Activated T-cell treated with anti-CD3 and anti-CD28 coated beads, Interleukin-2, amount 50 U/mL, for 72 hours (primary cell): ENCODE data around the gene CLEC4M. TPM values are rescaled to one million over a fixed set of nuclear protein-coding genes. Genes with fewer than 3 reads are reported as not detected.
A peak's percentile ranks its signal among the peaks of the same experiment; 100 is the strongest.

Experiments used
- ATAC-seq, 2 donors: fragments of 150-1000 bp; cut with Tn5 transposase; replicated peaks in 1 of 2; 2 replicates each; pipeline ENCODE4 v1.10.0; 2021; ENCODE audit warnings: moderate library complexity in 2 of 2, mild to moderate bottlenecking in 1 of 2
- DNase-seq, 2 donors: peaks; one replicate each; pipeline ENCODE4 v3.0.0; 2021 to 2022; ENCODE audit warnings: mixed read lengths in 1 of 2
- H3K27ac Mint-ChIP-seq: one replicate; pipeline ENCODE4 v1.8.0; 2022; ENCODE audit warnings: mild to moderate bottlenecking, moderate library complexity, mixed read lengths
- H3K27me3 Mint-ChIP-seq: one replicate; pipeline ENCODE4 v1.8.0; 2022; ENCODE audit warnings: low read depth, mixed read lengths
- H3K36me3 Mint-ChIP-seq, 2 donors: one replicate each; pipeline ENCODE4 v1.8.0; 2022; ENCODE audit warnings: mixed read lengths in 2 of 2, mild to moderate bottlenecking in 1 of 2; ENCODE audit not compliant: insufficient read depth in 2 of 2
- H3K4me1 Mint-ChIP-seq: one replicate; pipeline ENCODE4 v1.8.0; 2022; ENCODE audit warnings: low read depth, mixed read lengths
- H3K4me3 Mint-ChIP-seq, 2 donors: one replicate each; pipeline ENCODE4 v1.8.0; 2022; ENCODE audit warnings: mild to moderate bottlenecking in 2 of 2, mixed read lengths in 2 of 2, moderate library complexity in 2 of 2
- H3K9me3 Mint-ChIP-seq, 2 donors: one replicate each; pipeline ENCODE4 v1.8.0; 2022; ENCODE audit warnings: mixed read lengths in 2 of 2
- total RNA-seq, 2 donors: library from RNA; stranded (reverse); gene quantifications; one replicate each; pipeline ENCODE4 v1.2.3, GENCODE V29; 2022

The CLEC4M gene
- total RNA-seq, 2 donors from 2014 or later: not detected

GRCh38 chr19:7733376-7733775 is 29.7 kb upstream of the CLEC4M start:
- Mint-ChIP-seq H3K36me3 (no peaks in the 10 kb centered on the region), H3K4me3 (no peak overlapping the region), H3K4me1 (peaks cover 22% of the 10 kb centered on the region), H3K27me3 (peaks cover 54% of the 10 kb centered on the region), H3K9me3 (no peaks in the 10 kb centered on the region), H3K27ac (no peak overlapping the region)
- no peak for DNase-seq
- ATAC-seq: no peak

- Mint-ChIP-seq H3K4me1 (peaks cover 18% of the 10 kb centered on the region), H3K4me3 (no peak overlapping the region), H3K27ac (no peak overlapping the region), H3K27me3 (peaks cover 48% of the 10 kb centered on the region), H3K36me3 (no peaks in the 10 kb centered on the region), H3K9me3 (no peaks in the 10 kb centered on the region)
- DNase-seq (no peak), ATAC-seq (no peak)
Observed at GRCh38 chr19:7734220-7735203, 28.5 kb upstream of the CLEC4M start.

- peaks cover 12% of the 10 kb centered on the region for H3K4me1 Mint-ChIP-seq
- no peaks in the 10 kb centered on the region for H3K9me3 Mint-ChIP-seq
- ATAC-seq (no peak), DNase-seq (no peak)
- H3K4me3 Mint-ChIP-seq: no peak overlapping the region
- H3K36me3 Mint-ChIP-seq: no peaks in the 10 kb centered on the region
- peaks cover 57% of the 10 kb centered on the region for H3K27me3 Mint-ChIP-seq
- H3K27ac Mint-ChIP-seq: no peak overlapping the region
Observed at GRCh38 chr19:7736148-7736547, 26.9 kb upstream of the CLEC4M start.

GRCh38 chr19:7737215-7737614 is 25.8 kb upstream of the CLEC4M start:
- H3K4me3 Mint-ChIP-seq: no peak overlapping the region
- H3K4me1 Mint-ChIP-seq: peaks cover 12% of the 10 kb centered on the region
- H3K9me3 Mint-ChIP-seq: no peaks in the 10 kb centered on the region
- ATAC-seq (no peak), DNase-seq (no peak)
- peaks cover 60% of the 10 kb centered on the region for H3K27me3 Mint-ChIP-seq
- no peak overlapping the region for H3K27ac Mint-ChIP-seq
- no peaks in the 10 kb centered on the region for H3K36me3 Mint-ChIP-seq

GRCh38 chr19:7738023-7738422 is 25.0 kb upstream of the CLEC4M start:
- peaks cover 12% of the 10 kb centered on the region for H3K4me1 Mint-ChIP-seq
- no peak overlapping the region for H3K27ac Mint-ChIP-seq
- no peaks in the 10 kb centered on the region for H3K36me3 Mint-ChIP-seq
- peak in 1 of 2 donors; percentile 2 for DNase-seq
- peak; percentile 77 to 80 for ATAC-seq
- H3K4me3 Mint-ChIP-seq: no peak overlapping the region
- H3K9me3 Mint-ChIP-seq: no peaks in the 10 kb centered on the region
- H3K27me3 Mint-ChIP-seq: peaks cover 65% of the 10 kb centered on the region

- Mint-ChIP-seq H3K9me3 (no peaks in the 10 kb centered on the region), H3K36me3 (no peaks in the 10 kb centered on the region), H3K4me1 (peaks cover 22% of the 10 kb centered on the region), H3K27ac (no peak overlapping the region), H3K4me3 (no peak overlapping the region), H3K27me3 (peaks cover 74% of the 10 kb centered on the region)
- DNase-seq (no peak), ATAC-seq (no peak)
Observed at GRCh38 chr19:7739211-7739755, 23.8 kb upstream of the CLEC4M start.

- peaks cover 77% of the 10 kb centered on the region for H3K27me3 Mint-ChIP-seq
- H3K36me3 Mint-ChIP-seq: no peaks in the 10 kb centered on the region
- ATAC-seq (no peak), DNase-seq (no peak)
- H3K27ac Mint-ChIP-seq: no peak overlapping the region
- no peak overlapping the region for H3K4me3 Mint-ChIP-seq
- no peaks in the 10 kb centered on the region for H3K9me3 Mint-ChIP-seq
- H3K4me1 Mint-ChIP-seq: peaks cover 22% of the 10 kb centered on the region
Observed at GRCh38 chr19:7739801-7740681, 23.0 kb upstream of the CLEC4M start.

- no peaks in the 10 kb centered on the region for H3K9me3 Mint-ChIP-seq
- DNase-seq (no peak), ATAC-seq (no peak)
- no peak overlapping the region for H3K27ac Mint-ChIP-seq
- H3K27me3 Mint-ChIP-seq: peaks cover 77% of the 10 kb centered on the region
- H3K4me3 Mint-ChIP-seq: no peak overlapping the region
- H3K36me3 Mint-ChIP-seq: no peaks in the 10 kb centered on the region
- H3K4me1 Mint-ChIP-seq: peaks cover 22% of the 10 kb centered on the region
Observed at GRCh38 chr19:7740682-7741054, 22.4 kb upstream of the CLEC4M start.

GRCh38 chr19:7742575-7742974 is 20.5 kb upstream of the CLEC4M start:
- DNase-seq (no peak), ATAC-seq (no peak)
- Mint-ChIP-seq H3K27me3 (peaks cover 70% of the 10 kb centered on the region), H3K36me3 (peaks cover 0 to 1% of the 10 kb centered on the region in 2 donors), H3K27ac (no peak overlapping the region), H3K4me1 (peaks cover 15% of the 10 kb centered on the region), H3K9me3 (no peaks in the 10 kb centered on the region), H3K4me3 (no peak overlapping the region)

- H3K9me3 Mint-ChIP-seq: peaks cover 1% of the 10 kb centered on the region in 2 donors
- H3K4me1 Mint-ChIP-seq: peaks cover 11% of the 10 kb centered on the region
- ATAC-seq (no peak), DNase-seq (no peak)
- no peak overlapping the region for H3K4me3 Mint-ChIP-seq
- no peak overlapping the region for H3K27ac Mint-ChIP-seq
- H3K36me3 Mint-ChIP-seq: peaks cover 2 to 3% of the 10 kb centered on the region in 2 donors
- peaks cover 70% of the 10 kb centered on the region for H3K27me3 Mint-ChIP-seq
Observed at GRCh38 chr19:7742991-7743390, 20.1 kb upstream of the CLEC4M start.

GRCh38 chr19:7743425-7743841 is 19.6 kb upstream of the CLEC4M start:
- no peak overlapping the region for H3K4me3 Mint-ChIP-seq
- H3K9me3 Mint-ChIP-seq: peaks cover 2 to 3% of the 10 kb centered on the region in 2 donors
- H3K36me3 Mint-ChIP-seq: peaks cover 3% of the 10 kb centered on the region in 2 donors
- ATAC-seq: peak; percentile 53 to 65
- DNase-seq: peak; percentile 8 to 15
- no peak overlapping the region for H3K27ac Mint-ChIP-seq
- H3K27me3 Mint-ChIP-seq: peaks cover 72% of the 10 kb centered on the region
- H3K4me1 Mint-ChIP-seq: peaks cover 10% of the 10 kb centered on the region

GRCh38 chr19:7744199-7744786 is 18.8 kb upstream of the CLEC4M start:
- peaks cover 10% of the 10 kb centered on the region for H3K4me1 Mint-ChIP-seq
- DNase-seq (no peak), ATAC-seq (no peak)
- H3K36me3 Mint-ChIP-seq: peaks cover 3% of the 10 kb centered on the region in 2 donors
- peaks cover 68% of the 10 kb centered on the region for H3K27me3 Mint-ChIP-seq
- peaks cover 2 to 3% of the 10 kb centered on the region in 2 donors for H3K9me3 Mint-ChIP-seq
- H3K27ac Mint-ChIP-seq: no peak overlapping the region
- H3K4me3 Mint-ChIP-seq: no peak overlapping the region
